Activated B cell treated with CpG ODN at 0.5 μM for 24 hours (primary cell): Measurements from ENCODE around the gene FAM229B. TPM values are rescaled to one million over a fixed set of nuclear protein-coding genes. Genes with fewer than 3 reads are reported as not detected.

Experiments
- ATAC-seq: fragments of 200-7000 bp; cut with Tn5 transposase; one replicate; pipeline ENCODE4 v1.10.0; 2021; ENCODE audit warnings: low read depth, mild to moderate bottlenecking, moderate library complexity
- CTCF ChIA-PET: fragments of 350-600 bp; sonication (Branson Sonifier 250); formaldehyde crosslinking; loops from one replicate; lab custom pipeline; 2021; ENCODE audit warnings: antibody characterized with exemption; lab: Charles Lee
- POLR2A ChIA-PET: fragments of 350-600 bp; sonication (Branson Sonifier 250); formaldehyde crosslinking; loops from one replicate; lab custom pipeline; 2021; ENCODE audit warnings: antibody characterized with exemption; lab: Charles Lee
- DNase-seq: peaks from one replicate; pipeline ENCODE4 v3.0.0; 2022
- H3K27ac Mint-ChIP-seq: one replicate; pipeline ENCODE4 v1.8.0; 2020; ENCODE audit warnings: mixed read lengths
- H3K27me3 Mint-ChIP-seq: one replicate; pipeline ENCODE4 v1.8.0; 2021; ENCODE audit warnings: mixed read lengths
- H3K36me3 Mint-ChIP-seq: one replicate; pipeline ENCODE4 v1.8.0; 2021; ENCODE audit warnings: low read depth, mixed read lengths
- H3K4me1 Mint-ChIP-seq: one replicate; pipeline ENCODE4 v1.8.0; 2021; ENCODE audit warnings: mixed read lengths
- H3K4me3 Mint-ChIP-seq: one replicate; pipeline ENCODE4 v1.8.0; 2020; ENCODE audit warnings: mild to moderate bottlenecking, mixed read lengths
- H3K9me3 Mint-ChIP-seq: one replicate; pipeline ENCODE4 v1.8.0; 2020; ENCODE audit warnings: mixed read lengths
- intact Hi-C: fragments of 100-400 bp; cut with micrococcal nuclease; formaldehyde crosslinking; loops from one replicate; pipeline ENCODE4 v1.15.1; 2024
- total RNA-seq: library from RNA; stranded (reverse); gene quantifications from 2 replicates; pipeline ENCODE4 v1.2.3, GENCODE V29; 2022
- TF ChIP-seq, protein P1 (sequence below): fragments of 200-600 bp; IDR thresholded peaks from one replicate; pipeline ENCODE4 v1.8.0; 2022; ENCODE audit warnings: antibody characterized with exemption, mild to moderate bottlenecking

The FAM229B gene
- total RNA-seq, 1 donor from 2014 or later: 2.0 TPM

DNA sequence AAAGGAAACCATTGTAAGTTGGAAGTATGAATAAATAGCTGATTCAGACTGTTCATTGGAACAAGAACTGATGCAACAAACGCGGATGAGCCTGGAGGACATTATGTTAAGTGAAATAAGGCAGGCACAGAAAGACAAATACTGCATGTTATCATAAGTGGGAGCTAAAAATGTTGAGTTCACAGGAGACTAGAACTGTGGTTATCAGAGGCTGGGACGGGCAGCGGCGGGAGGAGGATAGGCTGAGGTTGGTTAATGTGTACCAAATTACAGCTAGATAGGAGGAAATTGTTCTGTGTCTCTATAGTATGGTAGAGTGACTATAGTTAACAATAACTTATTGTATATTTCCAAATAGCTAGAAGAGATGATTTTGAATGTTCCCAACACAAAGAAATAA is 40.8 kb downstream of the FAM229B start:
- H3K27me3 Mint-ChIP-seq: peaks cover 7% of the 10 kb centered on the region
- H3K36me3 Mint-ChIP-seq: no peaks in the 10 kb centered on the region
- DNase-seq (no peak), ATAC-seq (no peak)
- POLR2A ChIA-PET: no interaction called here
- TF ChIP-seq, protein P1, sequence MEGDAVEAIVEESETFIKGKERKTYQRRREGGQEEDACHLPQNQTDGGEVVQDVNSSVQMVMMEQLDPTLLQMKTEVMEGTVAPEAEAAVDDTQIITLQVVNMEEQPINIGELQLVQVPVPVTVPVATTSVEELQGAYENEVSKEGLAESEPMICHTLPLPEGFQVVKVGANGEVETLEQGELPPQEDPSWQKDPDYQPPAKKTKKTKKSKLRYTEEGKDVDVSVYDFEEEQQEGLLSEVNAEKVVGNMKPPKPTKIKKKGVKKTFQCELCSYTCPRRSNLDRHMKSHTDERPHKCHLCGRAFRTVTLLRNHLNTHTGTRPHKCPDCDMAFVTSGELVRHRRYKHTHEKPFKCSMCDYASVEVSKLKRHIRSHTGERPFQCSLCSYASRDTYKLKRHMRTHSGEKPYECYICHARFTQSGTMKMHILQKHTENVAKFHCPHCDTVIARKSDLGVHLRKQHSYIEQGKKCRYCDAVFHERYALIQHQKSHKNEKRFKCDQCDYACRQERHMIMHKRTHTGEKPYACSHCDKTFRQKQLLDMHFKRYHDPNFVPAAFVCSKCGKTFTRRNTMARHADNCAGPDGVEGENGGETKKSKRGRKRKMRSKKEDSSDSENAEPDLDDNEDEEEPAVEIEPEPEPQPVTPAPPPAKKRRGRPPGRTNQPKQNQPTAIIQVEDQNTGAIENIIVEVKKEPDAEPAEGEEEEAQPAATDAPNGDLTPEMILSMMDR: no peak
- H3K9me3 Mint-ChIP-seq: no peaks in the 10 kb centered on the region
- H3K4me1 Mint-ChIP-seq: no peaks in the 10 kb centered on the region
- H3K4me3 Mint-ChIP-seq: no peak overlapping the region
- H3K27ac Mint-ChIP-seq: no peak overlapping the region
- intact Hi-C loops: no loop called here
- CTCF ChIA-PET: no interaction called here

DNA sequence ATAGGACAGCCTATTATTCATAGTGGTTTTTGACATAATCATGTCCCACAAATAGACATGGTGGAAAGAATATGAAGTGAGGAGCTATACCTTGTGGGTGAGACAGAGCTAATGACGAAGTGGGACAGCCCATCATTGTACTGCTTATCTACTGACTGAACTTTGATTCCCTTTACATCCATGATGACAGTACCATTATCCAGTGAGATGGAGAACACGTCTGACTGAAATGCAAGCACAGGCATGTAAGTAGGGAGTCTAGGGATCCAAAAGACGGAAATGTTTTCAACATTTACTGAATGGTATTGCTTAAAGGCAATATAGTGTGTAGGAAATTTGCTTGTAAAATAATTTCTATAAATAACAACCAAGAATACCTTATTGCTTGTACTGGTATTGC is 43.5 kb downstream of the FAM229B start:
- Mint-ChIP-seq H3K4me1 (no peaks in the 10 kb centered on the region), H3K27ac (no peak overlapping the region), H3K9me3 (no peaks in the 10 kb centered on the region), H3K36me3 (no peaks in the 10 kb centered on the region), H3K4me3 (no peak overlapping the region), H3K27me3 (peaks cover 8% of the 10 kb centered on the region)
- CTCF ChIA-PET: no interaction called here
- no peak for ATAC-seq
- intact Hi-C loops: no loop called here
- POLR2A ChIA-PET: no interaction called here
- DNase-seq: no peak
- TF ChIP-seq, protein P1: no peak

DNA sequence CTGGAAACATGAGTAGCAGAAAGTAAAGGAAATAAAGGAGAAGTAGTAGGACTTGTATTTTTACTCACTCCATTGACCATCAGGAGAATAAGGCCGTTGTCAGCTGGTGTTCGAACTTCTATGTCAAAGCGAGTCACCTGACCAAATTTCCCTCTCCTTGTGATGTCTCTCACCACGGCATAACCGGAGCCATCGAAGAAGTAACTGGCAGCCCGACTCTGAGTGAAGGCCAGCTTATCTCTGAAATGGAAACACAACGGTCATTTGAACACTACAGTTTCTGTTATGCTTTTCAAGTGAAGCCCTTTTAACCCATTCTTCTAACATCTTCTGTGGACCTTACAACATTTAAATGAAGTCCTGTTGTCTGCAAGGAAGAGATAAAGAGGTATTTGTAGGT is 51.7 kb downstream of the FAM229B start:
- POLR2A ChIA-PET: no interaction called here
- TF ChIP-seq, protein P1: no peak
- DNase-seq (no peak), ATAC-seq (no peak)
- CTCF ChIA-PET: no interaction called here
- H3K4me3 Mint-ChIP-seq: no peak overlapping the region
- H3K9me3 Mint-ChIP-seq: no peaks in the 10 kb centered on the region
- peaks cover 4% of the 10 kb centered on the region for H3K27me3 Mint-ChIP-seq
- no peaks in the 10 kb centered on the region for H3K36me3 Mint-ChIP-seq
- no peak overlapping the region for H3K27ac Mint-ChIP-seq
- intact Hi-C loops: no loop called here
- no peaks in the 10 kb centered on the region for H3K4me1 Mint-ChIP-seq

DNA sequence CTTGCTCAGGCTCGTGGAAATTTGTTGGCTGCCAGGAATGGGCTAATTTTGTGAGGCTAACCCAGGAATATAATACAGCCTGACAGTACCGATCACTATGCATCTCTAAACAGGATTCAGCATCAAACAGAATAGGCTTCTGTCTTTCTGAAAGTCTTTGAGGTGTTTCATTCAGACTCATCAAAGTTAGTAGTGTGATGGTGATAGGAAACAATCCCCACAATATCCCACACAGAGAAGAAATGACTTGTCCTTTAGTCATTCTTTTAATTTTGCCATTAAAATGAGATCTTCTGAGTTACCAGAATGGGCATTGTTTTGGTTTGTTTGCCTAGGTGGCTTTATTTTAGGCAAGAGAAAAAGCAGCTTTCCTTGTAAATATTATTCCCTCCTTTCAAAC is 54.3 kb downstream of the FAM229B start:
- intact Hi-C loops: no loop called here
- TF ChIP-seq, protein P1: no peak
- no peaks in the 10 kb centered on the region for H3K9me3 Mint-ChIP-seq
- CTCF ChIA-PET: no interaction called here
- no peak for DNase-seq
- H3K27ac Mint-ChIP-seq: no peak overlapping the region
- ATAC-seq: no peak
- no peaks in the 10 kb centered on the region for H3K36me3 Mint-ChIP-seq
- H3K4me3 Mint-ChIP-seq: no peak overlapping the region
- H3K27me3 Mint-ChIP-seq: peaks cover 2% of the 10 kb centered on the region
- POLR2A ChIA-PET: no interaction called here
- H3K4me1 Mint-ChIP-seq: no peaks in the 10 kb centered on the region

DNA sequence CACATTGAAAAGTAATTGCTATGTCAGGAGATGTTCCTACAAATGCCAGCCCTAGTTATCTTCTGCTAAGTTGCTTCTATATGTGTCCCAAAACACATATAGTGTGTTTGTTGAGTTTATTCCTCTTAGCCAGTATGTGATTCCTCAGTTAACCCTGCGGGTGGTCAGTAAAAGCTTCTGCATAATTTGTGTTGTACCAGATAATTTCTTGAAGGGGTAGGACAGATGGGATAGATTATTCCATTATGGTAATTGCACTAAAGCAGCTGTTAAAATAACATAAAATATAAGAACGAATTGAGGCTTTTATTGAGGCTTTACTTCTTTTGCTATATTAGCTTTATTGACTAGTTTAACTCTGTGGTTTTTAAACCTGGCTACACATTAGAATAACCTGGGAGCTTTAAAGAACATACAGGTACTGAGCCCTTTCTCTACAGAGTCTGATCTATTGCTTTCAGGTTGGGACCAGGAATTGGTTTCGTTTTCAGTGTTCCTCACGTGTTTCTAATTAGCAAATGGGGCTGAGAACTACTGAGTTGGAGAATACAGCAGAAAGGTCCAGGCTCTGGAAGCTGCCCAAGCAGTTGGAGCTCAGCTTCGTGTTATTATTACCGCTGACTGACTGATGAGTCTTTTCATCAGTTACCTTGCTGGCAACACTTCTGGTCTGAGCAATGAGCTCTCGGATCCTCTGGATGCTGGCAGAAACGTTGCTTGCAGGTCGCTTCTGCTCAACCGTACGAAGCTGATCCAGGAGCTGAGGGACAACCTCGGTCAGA is 56.9 kb downstream of the FAM229B start:
- DNase-seq (no peak), ATAC-seq (no peak)
- H3K27ac Mint-ChIP-seq: no peak overlapping the region
- intact Hi-C loops: no loop called here
- H3K36me3 Mint-ChIP-seq: no peaks in the 10 kb centered on the region
- CTCF ChIA-PET: interaction anchor here (1.0 kb wide), 1 partner anchor 20 kb away, joined by 3 read pairs; no protein-coding TSS in a partner anchor
- no peak overlapping the region for H3K4me3 Mint-ChIP-seq
- no peaks in the 10 kb centered on the region for H3K4me1 Mint-ChIP-seq
- no peaks in the 10 kb centered on the region for H3K9me3 Mint-ChIP-seq
- TF ChIP-seq, protein P1: no peak
- POLR2A ChIA-PET: no interaction called here
- H3K27me3 Mint-ChIP-seq: peaks cover 2% of the 10 kb centered on the region
